ENCODE results near the gene ADGRL2. TPM values are rescaled to one million over a fixed set of nuclear protein-coding genes. Genes with fewer than 3 reads are reported as not detected.

Gene ADGRL2
- total RNA-seq, 1 donor from 2014 or later: 41.9 TPM

DNA sequence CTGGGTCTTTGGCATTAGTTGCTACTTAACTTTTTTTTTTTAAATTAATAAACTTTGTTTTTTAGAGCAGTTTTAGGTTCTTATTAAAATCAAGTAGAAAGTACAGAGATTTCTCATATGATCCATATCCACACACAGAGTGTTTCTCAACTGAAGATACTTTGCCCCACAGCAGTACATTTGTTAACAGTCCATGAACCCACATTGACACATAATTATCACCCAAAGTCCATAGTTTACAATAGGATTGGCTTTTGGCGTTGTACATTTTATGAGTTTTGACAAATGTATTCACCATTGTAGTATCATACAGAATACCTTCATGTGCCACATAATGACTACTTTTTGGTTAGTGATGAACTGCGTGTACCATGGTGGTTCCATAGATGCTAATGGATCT lies 106.8 kb downstream of the ADGRL2 start:
- no peak for DNase-seq (ENCODE audit: low spot score)

GRCh38 chr1:81912383-81912782 lies 111.6 kb downstream of the ADGRL2 start:
- DNase-seq (ENCODE audit: low spot score): no peak

DNA sequence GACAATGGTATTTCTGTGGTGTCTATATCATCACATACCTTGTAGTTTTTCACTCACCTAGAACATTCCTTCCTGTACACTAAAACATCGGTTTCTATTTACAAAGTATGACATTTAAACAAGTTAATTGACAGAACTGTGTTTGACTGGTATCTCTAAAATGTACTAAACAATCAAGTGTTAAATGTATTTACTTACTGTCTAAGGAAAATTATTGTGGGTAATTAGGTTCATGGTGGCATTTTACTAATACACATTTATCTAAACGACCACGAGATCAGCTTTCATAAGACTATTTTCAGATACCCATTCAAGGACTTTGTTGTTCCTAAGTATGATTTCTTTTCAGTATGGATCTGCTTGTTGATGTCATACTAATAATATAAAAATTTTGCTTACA lies 115.2 kb downstream of the ADGRL2 start:
- no peak for DNase-seq (ENCODE audit: low spot score)

- DNase-seq (ENCODE audit: low spot score): no peak
Measured at GRCh38 chr1:81920245-81920740, 119.6 kb downstream of the ADGRL2 start.

DNA sequence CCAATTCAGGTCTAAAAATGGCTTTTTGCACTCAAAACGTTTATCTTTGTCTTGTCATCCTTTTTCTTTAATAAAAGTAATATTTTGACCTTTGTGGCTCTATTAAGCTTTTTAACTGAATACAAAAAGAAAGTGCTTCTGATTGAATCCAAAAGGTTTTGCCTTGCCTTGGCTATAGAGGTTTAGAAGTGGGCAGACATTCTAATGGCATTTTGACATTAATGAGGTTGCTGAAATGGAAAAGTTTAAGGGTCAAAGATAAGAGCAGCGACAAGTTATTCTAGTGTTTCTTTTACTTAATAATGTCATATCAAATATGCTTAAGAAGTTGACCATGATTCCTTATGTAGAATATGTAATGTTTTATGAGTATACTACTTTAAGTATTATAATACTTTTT lies 120.2 kb downstream of the ADGRL2 start:
- no peak for DNase-seq (ENCODE audit: low spot score)

DNA sequence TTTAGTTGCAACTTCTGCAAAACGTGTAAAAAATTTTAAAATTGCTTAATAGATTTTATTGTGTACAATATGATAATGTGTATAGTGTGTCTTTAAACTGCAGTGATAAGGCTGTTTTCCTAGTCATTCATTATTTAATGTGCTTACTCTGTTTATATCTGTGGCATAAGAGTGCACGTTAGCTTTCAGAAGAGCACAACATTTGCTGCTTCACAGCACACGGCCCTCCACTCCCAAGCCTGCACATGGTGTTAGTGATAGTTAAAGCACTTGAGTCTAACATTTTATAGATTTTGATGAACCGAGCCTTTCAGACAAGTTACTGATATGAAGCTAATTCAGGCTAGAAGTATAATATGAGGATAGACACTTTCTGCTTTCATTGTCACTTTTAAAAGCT lies 120.6 kb downstream of the ADGRL2 start:
- DNase-seq (ENCODE audit: low spot score): no peak

GRCh38 chr1:81921851-81922462 lies 121.2 kb downstream of the ADGRL2 start:
- DNase-seq (ENCODE audit: low spot score): no peak

- DNase-seq (ENCODE audit: low spot score): no peak
Measured at GRCh38 chr1:81922955-81923354, 122.2 kb downstream of the ADGRL2 start.

DNA sequence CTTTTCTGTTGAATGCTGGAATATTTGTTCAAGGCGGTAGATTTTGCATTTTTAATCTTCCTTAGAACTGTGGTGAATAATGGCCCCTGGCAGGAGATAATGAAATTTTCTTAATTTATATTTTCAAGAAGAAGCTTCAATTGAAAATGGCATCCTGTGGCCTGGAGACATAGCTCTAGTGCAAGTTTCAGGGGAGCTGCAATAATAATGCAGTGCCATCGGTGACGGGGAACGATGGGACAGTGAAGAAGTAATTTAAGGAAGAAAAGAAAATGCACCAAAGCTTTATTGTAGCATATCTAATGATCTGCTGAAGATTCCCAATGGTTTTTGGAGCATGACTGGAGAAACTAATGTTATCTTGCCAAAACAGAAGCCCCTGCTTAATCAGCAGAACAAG lies 128.4 kb downstream of the ADGRL2 start:
- no peak for DNase-seq (ENCODE audit: low spot score)

DNA sequence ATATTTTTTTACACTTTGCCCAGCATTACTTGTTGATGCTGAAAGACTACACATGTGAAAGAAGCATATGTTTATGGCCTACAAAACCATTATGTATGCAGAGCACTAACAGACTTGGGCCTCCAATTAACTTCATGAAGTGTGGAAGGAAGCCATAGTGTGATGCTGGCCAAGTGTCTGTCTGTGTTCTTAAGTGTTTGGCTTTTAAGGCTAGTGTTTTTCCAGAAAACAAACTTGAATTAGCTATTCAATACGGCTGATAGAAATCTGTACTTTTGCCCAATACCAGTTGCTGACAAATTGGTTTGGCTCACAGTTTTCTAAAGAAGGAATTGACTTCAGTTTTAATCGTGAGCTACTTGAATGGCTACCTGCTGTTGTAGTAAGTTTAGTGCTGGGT lies 136.1 kb downstream of the ADGRL2 start:
- DNase-seq (ENCODE audit: low spot score): no peak

GRCh38 chr1:81937791-81938450 lies 137.2 kb downstream of the ADGRL2 start:
- DNase-seq (ENCODE audit: low spot score): no peak

- no peak for DNase-seq (ENCODE audit: low spot score)
Measured at GRCh38 chr1:81948495-81948894, 147.8 kb downstream of the ADGRL2 start.

GRCh38 chr1:81949421-81949820 lies 148.7 kb downstream of the ADGRL2 start:
- no peak for DNase-seq (ENCODE audit: low spot score)

DNA sequence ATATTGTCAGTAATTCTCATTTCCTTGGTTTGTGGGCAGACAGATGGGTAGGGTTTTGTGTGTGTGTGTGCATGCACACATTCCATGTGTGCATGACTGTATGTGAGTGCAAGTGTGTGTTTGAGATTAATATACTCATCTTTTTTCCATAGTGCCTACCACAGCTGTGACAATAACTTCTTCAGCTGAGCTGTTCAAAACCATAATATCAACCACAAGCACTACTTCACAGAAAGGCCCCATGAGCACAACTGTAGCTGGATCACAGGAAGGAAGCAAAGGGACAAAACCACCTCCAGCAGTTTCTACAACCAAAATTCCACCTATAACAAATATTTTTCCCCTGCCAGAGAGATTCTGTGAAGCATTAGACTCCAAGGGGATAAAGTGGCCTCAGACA lies 149.3 kb downstream of the ADGRL2 start:
- no peak for DNase-seq (ENCODE audit: low spot score)

GRCh38 chr1:81950591-81951244 lies 150.0 kb downstream of the ADGRL2 start:
- DNase-seq (ENCODE audit: low spot score): no peak

GRCh38 chr1:81954534-81955020 lies 153.8 kb downstream of the ADGRL2 start:
- DNase-seq (ENCODE audit: low spot score): no peak

GRCh38 chr1:81967951-81968350 lies 167.2 kb downstream of the ADGRL2 start:
- no peak for DNase-seq (ENCODE audit: low spot score)

GRCh38 chr1:81970416-81970815 lies 169.7 kb downstream of the ADGRL2 start:
- no peak for DNase-seq (ENCODE audit: low spot score)

DNA sequence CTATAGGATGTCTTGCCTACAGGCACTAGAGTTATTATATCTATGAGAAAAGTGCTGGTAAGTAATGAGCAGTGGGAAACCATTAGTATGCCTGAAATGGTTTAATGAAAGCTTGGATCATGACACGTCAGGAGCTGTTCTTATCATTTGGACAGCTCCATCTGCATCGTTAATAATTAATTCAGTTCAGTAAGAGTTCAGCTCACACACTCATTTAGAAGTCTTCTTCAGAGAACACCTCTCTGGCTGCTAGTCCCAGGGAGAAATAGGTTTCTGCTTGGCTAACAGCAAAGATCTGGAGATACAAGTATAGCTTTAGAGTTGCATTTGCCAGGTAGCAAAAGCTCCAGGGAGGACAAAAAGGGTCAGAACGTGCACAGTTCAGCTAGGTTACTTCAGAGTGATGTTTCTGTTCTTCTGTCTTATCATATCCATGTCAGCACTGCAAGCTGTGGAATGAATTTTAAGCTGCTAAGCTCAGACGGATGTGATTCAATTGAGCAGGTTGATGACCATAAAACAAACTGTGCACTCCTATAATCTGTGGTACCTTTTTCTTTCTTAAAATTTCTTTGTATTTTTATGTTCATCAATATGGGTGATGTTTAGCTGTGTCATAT lies 173.6 kb downstream of the ADGRL2 start:
- no peak for DNase-seq (ENCODE audit: low spot score)

DNA sequence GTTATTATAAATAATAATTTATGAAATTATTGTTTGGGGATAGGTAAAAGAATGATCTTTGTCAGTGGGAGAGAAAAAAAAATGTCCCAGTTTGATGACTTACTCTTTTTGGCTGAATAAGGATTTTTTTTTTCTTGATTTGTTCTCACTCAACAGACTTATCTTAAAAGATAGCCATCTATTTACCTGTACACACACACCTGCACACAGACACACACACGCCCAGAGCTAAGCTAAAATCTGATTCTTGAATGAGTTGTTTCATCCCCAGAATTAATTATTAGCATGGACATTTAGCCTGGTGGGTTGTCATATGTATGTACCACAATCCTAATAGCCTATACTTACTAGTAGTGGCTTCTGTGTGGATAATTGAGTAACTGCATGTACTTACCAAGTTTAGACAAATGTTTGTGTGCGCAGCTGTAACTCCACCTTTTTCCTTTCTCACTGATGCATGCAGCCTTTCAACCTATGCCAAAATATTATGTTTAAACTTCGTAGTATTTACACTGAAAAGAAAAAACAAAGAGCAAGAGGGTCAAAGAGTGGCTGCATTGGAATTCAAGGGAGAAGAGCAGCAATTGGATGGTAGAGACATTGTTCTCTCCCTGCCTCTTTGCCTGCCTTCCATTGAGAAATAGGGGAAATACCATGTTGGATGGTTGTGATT lies 174.3 kb downstream of the ADGRL2 start:
- no peak for DNase-seq (ENCODE audit: low spot score)

- DNase-seq (ENCODE audit: low spot score): no peak
Measured at GRCh38 chr1:81976539-81976938, 175.8 kb downstream of the ADGRL2 start.

DNA sequence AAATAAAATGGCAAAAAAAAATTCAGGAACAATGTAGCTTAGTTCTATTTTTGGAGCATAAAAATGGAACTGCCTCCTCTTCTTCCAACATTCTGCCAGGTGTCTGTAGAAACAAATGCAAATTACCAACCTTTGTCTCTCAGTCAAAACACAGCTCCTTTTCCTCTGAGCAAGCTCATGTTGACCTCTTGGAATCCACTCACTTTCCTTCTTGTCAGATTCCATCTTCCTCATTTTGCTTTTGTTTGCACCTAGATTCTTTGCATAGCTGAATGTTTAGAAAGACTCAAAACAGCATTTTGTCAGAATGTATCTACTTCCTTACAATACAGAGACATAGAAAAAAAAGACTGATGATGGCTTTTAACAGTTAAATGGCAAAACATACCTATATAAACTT lies 178.2 kb downstream of the ADGRL2 start:
- no peak for DNase-seq (ENCODE audit: low spot score)
